Astrocyte (in vitro differentiated cells and primary cell): ENCODE results near the gene COA5. TPM values are rescaled to one million over a fixed set of nuclear protein-coding genes. Genes with fewer than 3 reads are reported as not detected.

ENCODE experiments used
- DNase-seq: peaks from one replicate; pipeline ENCODE4 v3.0.0-alpha.2; 2010; ENCODE audit warnings: low read depth
- FAIRE-seq: peaks from 2 replicates; lab custom pipeline; 2011; peaks lifted over from hg19 to GRCh38; lab: Jason Lieb, UNC
- H2AFZ ChIP-seq: 2 replicates; pipeline ENCODE4 v1.6.0; 2012; ENCODE audit warnings: low read depth, low read length, inconsistent platforms
- H3K27ac ChIP-seq: 2 replicates; pipeline ENCODE4 v1.5.1; 2011; ENCODE audit warnings: low read depth, low read length, inconsistent platforms
- H3K27me3 ChIP-seq: 2 replicates; pipeline ENCODE4 v1.6.0; 2011; ENCODE audit warnings: low read length, inconsistent platforms; ENCODE audit not compliant: insufficient read depth
- H3K36me3 ChIP-seq: 2 replicates; pipeline ENCODE4 v1.5.1; 2011; ENCODE audit warnings: low read length, inconsistent platforms; ENCODE audit not compliant: insufficient read depth
- H3K4me1 ChIP-seq: 2 replicates; pipeline ENCODE4 v1.5.1; 2011; ENCODE audit warnings: low read length, inconsistent platforms; ENCODE audit not compliant: insufficient read depth
- H3K4me2 ChIP-seq: 2 replicates; pipeline ENCODE4 v1.6.0; 2012; ENCODE audit warnings: low read length, inconsistent platforms
- H3K4me3 ChIP-seq: 2 replicates; pipeline ENCODE4 v1.5.1; 2011; ENCODE audit warnings: low read depth, mild to moderate bottlenecking, low read length, inconsistent platforms; ENCODE audit not compliant: insufficient read depth
- H3K79me2 ChIP-seq: 2 replicates; pipeline ENCODE4 v1.6.0; 2012; ENCODE audit warnings: mild to moderate bottlenecking, low read length, inconsistent platforms; ENCODE audit not compliant: insufficient read depth
- H3K9ac ChIP-seq: 2 replicates; pipeline ENCODE4 v1.6.0; 2012; ENCODE audit warnings: mild to moderate bottlenecking, low read length, inconsistent platforms
- H3K9me3 ChIP-seq: 2 replicates; pipeline ENCODE4 v1.5.1; 2012; ENCODE audit warnings: low read depth, mild to moderate bottlenecking, low read length, inconsistent platforms; ENCODE audit not compliant: insufficient read depth
- H4K20me1 ChIP-seq: 2 replicates; pipeline ENCODE4 v1.6.0; 2012; ENCODE audit warnings: low read length, inconsistent platforms; ENCODE audit not compliant: insufficient read depth
- H3K27ac Mint-ChIP-seq: one replicate; pipeline ENCODE4 v1.8.0; 2021; ENCODE audit warnings: mild to moderate bottlenecking, mixed read lengths; ENCODE audit not compliant: unreplicated experiment
- H3K27me3 Mint-ChIP-seq: one replicate; pipeline ENCODE4 v1.8.0; 2021; ENCODE audit warnings: low read depth, mixed read lengths; ENCODE audit not compliant: unreplicated experiment
- H3K36me3 Mint-ChIP-seq: one replicate; pipeline ENCODE4 v1.8.0; 2021; ENCODE audit warnings: low read depth, mixed read lengths; ENCODE audit not compliant: unreplicated experiment
- H3K4me1 Mint-ChIP-seq: one replicate; pipeline ENCODE4 v1.8.0; 2021; ENCODE audit warnings: low read depth, mixed read lengths; ENCODE audit not compliant: unreplicated experiment
- H3K4me3 Mint-ChIP-seq: one replicate; pipeline ENCODE4 v1.8.0; 2021; ENCODE audit warnings: mild to moderate bottlenecking, moderate library complexity, mixed read lengths; ENCODE audit not compliant: unreplicated experiment
- H3K9me3 Mint-ChIP-seq: one replicate; pipeline ENCODE4 v1.8.0; 2021; ENCODE audit warnings: mild to moderate bottlenecking, mixed read lengths; ENCODE audit not compliant: unreplicated experiment
- EZH2 ChIP-seq: IDR thresholded peaks from 2 replicates; pipeline ENCODE4 v1.6.1; 2012; ENCODE audit warnings: mild to moderate bottlenecking, low read length, inconsistent platforms; ENCODE audit not compliant: insufficient read depth
- total RNA-seq: library from RNA; stranded (reverse); gene quantifications from 2 replicates; pipeline ENCODE4 v1.2.1, GENCODE V29; 2021
- TF ChIP-seq, protein P1 (sequence below): IDR thresholded peaks from 2 replicates; pipeline ENCODE4 v1.5.1; 2011; ENCODE audit warnings: low read depth, mild to moderate bottlenecking, inconsistent platforms, low read length, moderate library complexity; ENCODE audit not compliant: insufficient read depth

COA5 gene
- total RNA-seq, 1 donor from 2014 or later = 19.8 TPM

DNA sequence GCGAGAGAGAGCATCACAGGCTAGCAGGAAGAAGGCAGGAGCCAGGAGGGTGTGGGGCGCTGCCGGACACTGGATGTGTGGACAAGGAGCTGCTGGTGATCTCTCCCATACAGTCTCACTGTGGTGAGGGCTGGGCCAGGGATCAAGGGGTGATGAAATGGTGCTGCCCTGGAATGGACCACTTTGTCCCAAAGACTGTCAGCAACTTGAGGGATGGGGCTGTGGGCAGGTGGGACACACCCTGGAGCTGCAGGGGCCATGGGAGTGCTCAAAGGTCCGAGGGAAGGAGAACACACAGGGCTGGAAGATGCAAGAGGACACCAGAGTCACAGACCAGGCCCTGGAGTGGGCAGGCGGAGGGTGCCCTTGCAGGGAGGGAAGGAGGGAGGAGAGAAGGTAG is 38.0 kb downstream of the COA5 start:
- H4K20me1 ChIP-seq = peaks cover 3% of the 10 kb centered on the region
- Mint-ChIP-seq H3K36me3 (peaks cover 29% of the 10 kb centered on the region), H3K27me3 (peaks cover 4% of the 10 kb centered on the region), H3K4me1 (peaks cover 3% of the 10 kb centered on the region), H3K27ac (peak overlapping the region; percentile 53), H3K4me3 (no peak overlapping the region), H3K9me3 (no peaks in the 10 kb centered on the region)
- no peak for TF ChIP-seq EZH2
- TF ChIP-seq, protein P1, sequence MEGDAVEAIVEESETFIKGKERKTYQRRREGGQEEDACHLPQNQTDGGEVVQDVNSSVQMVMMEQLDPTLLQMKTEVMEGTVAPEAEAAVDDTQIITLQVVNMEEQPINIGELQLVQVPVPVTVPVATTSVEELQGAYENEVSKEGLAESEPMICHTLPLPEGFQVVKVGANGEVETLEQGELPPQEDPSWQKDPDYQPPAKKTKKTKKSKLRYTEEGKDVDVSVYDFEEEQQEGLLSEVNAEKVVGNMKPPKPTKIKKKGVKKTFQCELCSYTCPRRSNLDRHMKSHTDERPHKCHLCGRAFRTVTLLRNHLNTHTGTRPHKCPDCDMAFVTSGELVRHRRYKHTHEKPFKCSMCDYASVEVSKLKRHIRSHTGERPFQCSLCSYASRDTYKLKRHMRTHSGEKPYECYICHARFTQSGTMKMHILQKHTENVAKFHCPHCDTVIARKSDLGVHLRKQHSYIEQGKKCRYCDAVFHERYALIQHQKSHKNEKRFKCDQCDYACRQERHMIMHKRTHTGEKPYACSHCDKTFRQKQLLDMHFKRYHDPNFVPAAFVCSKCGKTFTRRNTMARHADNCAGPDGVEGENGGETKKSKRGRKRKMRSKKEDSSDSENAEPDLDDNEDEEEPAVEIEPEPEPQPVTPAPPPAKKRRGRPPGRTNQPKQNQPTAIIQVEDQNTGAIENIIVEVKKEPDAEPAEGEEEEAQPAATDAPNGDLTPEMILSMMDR = no peak
- H3K36me3 ChIP-seq = no peaks in the 10 kb centered on the region
- no peak overlapping the region for H3K9ac ChIP-seq
- no peaks in the 10 kb centered on the region for H3K79me2 ChIP-seq
- DNase-seq = no peak
- H3K4me1 ChIP-seq = no peaks in the 10 kb centered on the region
- no peaks in the 10 kb centered on the region for H3K27me3 ChIP-seq
- H3K4me2 ChIP-seq = no peak overlapping the region
- no peak for FAIRE-seq
- no peak overlapping the region for H2AFZ ChIP-seq
- no peak overlapping the region for H3K27ac ChIP-seq
- no peak overlapping the region for H3K4me3 ChIP-seq
- H3K9me3 ChIP-seq = no peaks in the 10 kb centered on the region

DNA sequence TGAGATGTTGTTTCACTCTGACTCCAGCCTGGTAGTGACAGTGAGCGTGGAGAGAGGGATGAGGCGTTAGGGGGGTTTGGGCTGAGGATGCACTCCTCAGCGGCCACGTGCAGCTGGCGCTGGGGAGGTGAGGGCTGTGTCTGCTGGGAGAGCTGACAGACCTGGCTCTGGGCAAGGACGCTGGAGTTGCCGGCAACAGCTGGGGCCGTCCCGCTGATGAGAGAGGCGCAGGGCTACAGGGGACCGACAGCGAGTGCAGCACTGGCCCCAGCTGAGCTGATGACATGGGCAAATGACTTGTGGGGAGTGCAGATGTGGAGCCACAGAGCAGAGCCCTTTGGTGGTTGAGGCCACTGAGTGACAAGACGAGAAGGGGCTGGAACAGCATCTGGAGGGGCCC is 38.4 kb downstream of the COA5 start:
- Mint-ChIP-seq H3K4me3 (no peak overlapping the region), H3K9me3 (no peaks in the 10 kb centered on the region), H3K36me3 (peaks cover 29% of the 10 kb centered on the region), H3K27me3 (peaks cover 4% of the 10 kb centered on the region), H3K27ac (peak overlapping the region; percentile 53), H3K4me1 (peaks cover 3% of the 10 kb centered on the region)
- Histone ChIP-seq H3K36me3 (no peaks in the 10 kb centered on the region), H3K4me2 (no peak overlapping the region), H3K27me3 (no peaks in the 10 kb centered on the region), H3K27ac (no peak overlapping the region), H3K9me3 (no peaks in the 10 kb centered on the region), H3K79me2 (no peaks in the 10 kb centered on the region), H4K20me1 (peaks cover 3% of the 10 kb centered on the region), H2AFZ (no peak overlapping the region), H3K4me1 (no peaks in the 10 kb centered on the region), H3K4me3 (no peak overlapping the region), H3K9ac (no peak overlapping the region)
- no peak for FAIRE-seq
- DNase-seq = no peak
- TF ChIP-seq, protein P1 = no peak
- no peak for TF ChIP-seq EZH2

- Histone ChIP-seq H3K9ac (no peak overlapping the region), H3K27ac (no peak overlapping the region), H4K20me1 (peaks cover 3% of the 10 kb centered on the region), H3K9me3 (no peaks in the 10 kb centered on the region), H3K4me3 (no peak overlapping the region), H3K4me1 (no peaks in the 10 kb centered on the region), H3K79me2 (no peaks in the 10 kb centered on the region), H3K36me3 (no peaks in the 10 kb centered on the region), H3K4me2 (no peak overlapping the region), H2AFZ (no peak overlapping the region), H3K27me3 (no peaks in the 10 kb centered on the region)
- peaks cover 29% of the 10 kb centered on the region for H3K36me3 Mint-ChIP-seq
- no peaks in the 10 kb centered on the region for H3K9me3 Mint-ChIP-seq
- no peak overlapping the region for H3K27ac Mint-ChIP-seq
- DNase-seq = no peak
- TF ChIP-seq EZH2 = no peak
- TF ChIP-seq, protein P1 = peak; percentile 54
- FAIRE-seq = no peak
- H3K4me3 Mint-ChIP-seq = no peak overlapping the region
- H3K27me3 Mint-ChIP-seq = peaks cover 4% of the 10 kb centered on the region
- H3K4me1 Mint-ChIP-seq = peaks cover 3% of the 10 kb centered on the region
Observed at GRCh38 chr2:98569197-98569793, 39.0 kb downstream of the COA5 start.
